GM18951 (cell line): ENCODE measurements around the gene NOTCH2.

ENCODE experiments used
- POLR2A ChIP-seq: IDR thresholded peaks from 4 replicates; pipeline ENCODE4 v1.6.1; 2011; ENCODE audit warnings: mild to moderate bottlenecking; ENCODE audit not compliant: insufficient read length, insufficient read depth; ENCODE audit errors: extremely low read depth
- in situ Hi-C: fragments of 300-500 bp; cut with MboI; formaldehyde crosslinking; loops from one replicate; pipeline ENCODE4 v1.12.0; 2022; ENCODE audit warnings: low sequenced_read_pairs, mixed read lengths, inconsistent platforms; ENCODE audit not compliant: unreplicated experiment

Gene NOTCH2

DNA sequence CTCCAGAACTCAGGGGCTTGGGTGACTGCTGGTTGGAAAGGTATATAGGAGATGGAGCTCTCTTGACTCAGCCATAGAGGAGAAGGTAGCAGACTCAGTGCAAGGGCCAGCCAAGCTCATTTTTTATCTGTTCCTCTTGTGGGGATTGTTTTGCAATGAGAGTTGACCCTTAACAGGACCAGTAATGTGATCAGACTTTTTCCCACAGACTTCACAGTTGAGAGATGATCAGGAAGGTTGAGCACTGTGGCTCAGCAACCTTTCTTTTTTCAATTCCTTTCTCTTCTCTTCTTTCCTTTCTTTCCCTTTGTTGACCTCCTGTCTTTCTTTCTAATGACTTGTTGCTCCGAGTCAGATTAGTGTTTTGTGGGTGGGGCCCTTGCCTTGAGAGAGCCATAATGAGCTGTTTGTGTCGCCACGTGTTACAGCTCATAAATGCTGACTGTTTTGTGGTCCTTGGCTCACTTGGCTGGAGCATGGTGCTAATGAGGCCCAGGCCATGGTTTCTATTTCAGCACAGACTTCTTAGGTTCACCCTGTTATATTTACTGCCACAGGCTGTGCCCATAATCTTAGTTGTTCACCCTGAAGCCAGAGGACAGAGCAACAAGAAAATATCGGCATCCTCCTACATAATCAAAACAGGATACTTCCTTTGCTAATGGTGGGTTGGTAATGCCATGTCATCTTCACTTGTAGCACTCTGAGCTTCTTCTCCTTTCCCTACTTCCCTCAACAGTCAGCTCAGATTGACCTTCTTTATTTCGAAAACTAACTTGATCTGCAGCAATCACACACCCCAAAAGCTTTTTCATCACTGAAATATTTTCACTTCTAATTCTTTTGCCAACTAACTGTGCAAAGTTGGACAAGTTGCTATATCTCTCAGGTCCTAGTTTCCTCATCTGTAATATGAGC is 187.1 kb downstream of the NOTCH2 start:
- in situ Hi-C loops: no loop called here

DNA sequence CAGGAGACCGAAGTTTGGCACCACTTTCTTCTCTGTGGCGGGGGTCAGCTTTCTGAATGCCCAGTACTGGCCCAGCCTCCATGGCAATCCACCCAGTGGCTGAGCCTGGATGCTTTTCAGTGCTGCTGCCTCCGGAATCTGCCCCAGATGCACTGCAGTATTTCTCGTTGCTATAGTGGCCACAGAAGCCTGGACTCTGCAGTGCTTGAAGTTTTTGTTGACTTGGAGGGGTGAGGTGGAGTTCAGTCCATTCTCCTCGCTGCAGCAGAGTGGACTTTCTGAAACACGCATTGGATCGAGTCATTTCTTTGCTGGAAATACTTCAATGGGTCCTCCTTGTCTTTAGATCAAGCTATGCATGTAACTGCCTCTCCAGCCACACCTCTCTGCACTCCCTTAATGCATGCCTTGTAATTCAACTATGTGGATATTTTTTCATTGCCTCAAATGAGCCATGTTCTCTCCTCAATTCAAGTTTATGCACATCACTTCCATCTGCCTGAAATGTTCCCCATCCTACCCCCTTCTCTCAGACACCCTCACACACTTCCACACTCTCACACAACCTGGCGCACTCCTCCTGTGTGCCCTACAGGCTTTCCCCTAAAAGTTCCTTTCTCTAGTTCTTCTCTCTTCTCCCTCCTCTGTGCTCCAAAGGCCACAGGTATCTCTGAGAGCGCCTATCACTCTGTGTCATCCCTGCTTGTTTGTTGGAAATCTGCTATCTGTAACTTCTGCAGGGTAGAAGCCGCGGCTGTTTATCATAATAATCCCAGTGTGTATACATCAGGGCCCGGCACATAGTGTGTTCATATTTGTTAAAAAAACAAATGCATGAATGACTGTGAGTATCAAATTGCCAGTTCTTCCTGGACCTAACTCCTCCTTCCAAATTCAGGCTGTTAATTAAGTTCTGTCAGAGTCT is 189.7 kb downstream of the NOTCH2 start:
- in situ Hi-C loops: no loop called here

More for the DNA sequence above, 187.1 kb downstream of the NOTCH2 start:
- no peak for TF ChIP-seq POLR2A

DNA sequence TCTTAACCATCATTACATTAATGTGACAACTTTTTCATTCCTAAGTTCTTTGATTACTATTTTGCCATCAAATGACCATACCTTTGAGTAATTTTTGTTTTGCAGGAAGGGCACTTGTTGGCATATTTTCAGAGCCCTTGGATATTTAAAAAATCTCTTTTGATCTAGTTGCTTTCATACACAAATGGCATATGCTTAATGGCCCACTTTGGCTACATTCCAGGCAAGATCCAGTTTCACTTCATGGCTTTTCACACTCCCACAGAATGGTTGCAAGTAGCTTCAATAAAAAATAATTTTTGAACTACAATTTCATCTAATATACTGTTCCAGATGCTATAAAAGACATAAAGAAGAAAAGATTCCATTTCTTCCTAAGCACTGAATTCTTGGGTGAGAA is 191.3 kb downstream of the NOTCH2 start:
- in situ Hi-C loops: no loop called here

More for the DNA sequence above, 189.7 kb downstream of the NOTCH2 start:
- no peak for TF ChIP-seq POLR2A

DNA sequence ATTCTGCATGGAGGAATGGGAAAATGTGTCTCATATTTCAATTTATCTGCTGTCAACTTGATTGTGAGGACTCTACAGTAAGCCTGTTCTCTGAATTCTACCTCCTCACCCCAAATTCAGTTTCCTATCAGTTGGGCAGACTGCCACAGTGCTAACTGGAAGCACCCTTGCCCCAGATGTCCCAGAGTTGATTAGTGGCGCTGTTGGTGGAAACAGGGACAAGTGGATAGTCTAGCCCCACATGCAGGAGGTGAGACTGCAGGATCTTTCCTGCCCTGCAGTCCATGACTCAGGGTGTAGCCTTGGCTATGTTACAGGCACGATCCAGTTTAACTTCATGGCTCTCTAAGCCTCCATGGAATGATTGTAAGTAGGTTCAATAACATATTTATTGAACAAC is 195.3 kb downstream of the NOTCH2 start:
- TF ChIP-seq POLR2A: no peak

More for the DNA sequence above, 191.3 kb downstream of the NOTCH2 start:
- no peak for TF ChIP-seq POLR2A

DNA sequence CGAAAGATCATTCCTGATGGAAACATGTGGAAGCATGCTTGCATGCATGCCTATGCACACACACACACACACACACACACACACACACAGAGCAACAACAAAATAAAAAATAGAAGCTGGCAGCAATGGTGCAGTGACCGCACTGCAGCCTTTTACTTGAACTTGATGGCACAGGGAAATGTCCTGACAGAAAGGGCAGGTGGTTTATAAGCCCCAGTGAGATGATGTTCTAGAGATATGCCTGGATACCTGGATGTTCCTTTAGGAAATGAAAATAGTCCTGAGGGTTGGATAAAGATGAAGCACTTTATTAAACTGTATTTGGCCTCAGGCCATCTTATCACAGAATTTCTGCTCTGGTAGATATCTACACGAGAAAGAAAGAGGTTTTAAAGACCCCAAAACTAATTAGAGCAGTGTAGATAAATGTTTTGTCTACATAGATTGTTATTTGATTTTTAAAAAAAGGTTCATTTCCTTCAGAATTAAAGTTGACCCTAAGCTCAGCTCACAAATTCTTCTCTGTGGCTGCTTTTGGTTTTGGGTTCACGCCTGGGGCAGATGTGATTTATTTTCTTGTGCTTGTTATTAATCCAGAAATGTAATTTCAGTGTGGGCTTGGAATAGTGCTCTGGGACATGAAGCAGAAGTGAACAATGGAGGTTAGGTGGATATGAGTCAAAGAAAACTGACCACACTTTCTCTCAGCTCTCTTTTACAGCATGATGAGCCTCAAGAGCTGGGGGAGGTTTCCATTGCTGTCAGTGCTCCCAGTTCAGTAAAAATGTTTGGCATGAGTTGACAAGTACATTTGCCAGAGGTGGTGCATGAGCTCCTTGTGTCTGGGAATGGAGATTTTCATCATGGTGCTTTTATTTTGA is 196.1 kb downstream of the NOTCH2 start:
- no peak for TF ChIP-seq POLR2A
- in situ Hi-C loops: no loop called here

More for the DNA sequence above, 195.3 kb downstream of the NOTCH2 start:
- in situ Hi-C loops: no loop called here

DNA sequence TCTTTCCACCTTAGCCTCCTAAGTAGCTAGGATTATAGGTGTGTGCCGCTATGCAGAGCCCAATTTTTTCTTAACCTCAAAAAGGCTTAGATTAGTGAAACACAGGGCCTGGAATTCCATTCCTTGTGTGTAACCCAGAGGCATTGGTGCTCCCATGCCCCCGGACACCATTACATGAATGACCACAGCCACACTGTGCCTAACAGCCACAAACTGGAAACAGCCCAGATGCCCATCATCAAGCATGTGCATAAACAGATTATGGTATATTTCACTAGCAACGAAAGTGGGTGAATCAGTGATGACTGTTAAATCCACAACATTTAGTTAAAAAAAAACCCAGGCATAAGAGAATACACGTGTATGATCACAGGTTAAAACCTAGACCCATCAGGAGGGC is 197.6 kb downstream of the NOTCH2 start:
- no peak for TF ChIP-seq POLR2A
- in situ Hi-C loops: no loop called here

DNA sequence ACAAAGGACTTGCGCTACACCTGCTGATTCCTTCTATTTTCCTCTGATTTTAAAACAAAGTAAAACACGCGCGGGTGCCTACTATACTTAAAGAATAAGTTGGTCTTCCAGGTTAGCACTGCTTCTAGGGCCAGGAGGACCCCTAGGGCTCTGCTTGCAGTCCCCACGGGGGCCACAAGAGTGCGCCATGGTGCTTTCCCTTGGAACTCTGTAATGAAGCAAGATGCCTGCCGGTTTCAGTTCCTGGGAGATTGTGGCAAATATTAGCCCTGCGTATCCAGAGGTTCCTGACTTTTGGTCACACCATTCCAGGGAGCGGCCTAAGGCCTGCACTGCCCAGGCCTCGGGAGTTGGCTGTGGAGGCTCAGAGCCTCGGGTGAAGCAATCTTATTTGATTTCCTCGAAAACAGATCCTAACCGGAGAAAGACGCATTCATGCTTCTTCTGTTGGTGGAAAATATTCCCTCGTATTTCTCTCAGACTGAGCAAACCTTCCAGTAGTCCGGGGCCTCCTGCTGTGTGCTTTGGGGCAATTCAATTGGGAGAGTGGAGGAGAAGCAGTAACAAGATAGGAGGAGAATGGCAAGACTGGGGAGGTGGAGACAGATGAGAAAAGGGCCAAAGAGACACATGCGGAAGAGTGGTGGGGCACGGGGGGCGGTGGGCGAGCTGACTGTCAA is 198.4 kb downstream of the NOTCH2 start:
- no peak for TF ChIP-seq POLR2A
- in situ Hi-C loops: no loop called here

DNA sequence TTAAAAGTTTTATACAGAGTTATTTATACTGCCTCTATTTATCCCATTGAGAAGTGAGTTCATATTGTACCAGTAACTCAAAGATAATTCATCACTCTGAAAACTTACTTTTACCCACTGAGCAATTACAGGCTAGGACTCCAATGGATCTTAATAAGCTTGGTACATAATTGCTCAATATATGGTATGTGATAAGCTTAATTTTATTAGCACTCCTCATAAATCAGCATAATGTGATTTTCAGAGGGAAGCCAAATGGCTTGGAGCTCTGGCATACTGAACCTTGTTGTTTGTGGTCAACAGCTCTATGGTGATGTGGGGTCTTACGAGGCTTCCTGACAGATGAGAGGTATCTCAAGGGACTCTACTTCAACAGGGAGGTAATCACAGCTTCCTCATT is 199.5 kb downstream of the NOTCH2 start:
- in situ Hi-C loops: no loop called here
- no peak for TF ChIP-seq POLR2A

DNA sequence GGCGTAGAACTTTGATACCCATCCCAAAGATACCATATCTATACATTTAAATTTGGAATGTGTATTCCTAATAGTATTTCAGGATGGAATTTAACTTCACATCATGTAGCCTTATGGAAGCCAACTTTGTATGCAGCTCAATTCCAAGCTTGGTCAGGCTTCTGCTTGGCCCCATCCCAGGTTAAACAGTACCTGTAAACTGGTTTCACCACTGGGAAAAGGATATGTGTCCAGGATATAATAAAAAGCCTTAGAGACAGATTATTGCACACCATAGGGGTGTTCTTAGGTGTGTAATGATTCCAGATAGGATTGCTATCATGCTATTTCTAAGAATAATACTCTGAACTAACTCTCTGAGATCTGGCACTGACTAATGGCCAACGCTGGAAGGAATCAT is 201.3 kb downstream of the NOTCH2 start:
- in situ Hi-C loops: no loop called here
- TF ChIP-seq POLR2A: no peak

DNA sequence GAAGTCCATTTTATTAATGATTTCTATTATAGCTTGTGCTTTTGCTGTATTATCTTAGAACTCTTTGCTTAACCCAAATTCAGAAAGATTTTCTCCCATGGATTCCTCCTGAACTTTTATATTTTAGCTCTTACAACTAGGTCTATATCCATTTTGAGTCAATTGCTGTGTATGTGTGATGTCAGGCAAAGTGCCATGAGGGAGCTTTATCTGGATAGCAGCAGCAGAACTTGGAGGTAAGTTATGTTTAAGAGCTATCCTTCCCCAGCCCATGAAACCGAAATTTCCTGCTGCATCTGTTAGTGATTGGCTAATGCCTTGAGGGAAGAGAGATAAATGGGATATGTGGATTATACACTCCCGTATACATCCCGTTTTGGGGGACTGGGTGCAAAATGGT is 203.0 kb downstream of the NOTCH2 start:
- no peak for TF ChIP-seq POLR2A
- in situ Hi-C loops: no loop called here

DNA sequence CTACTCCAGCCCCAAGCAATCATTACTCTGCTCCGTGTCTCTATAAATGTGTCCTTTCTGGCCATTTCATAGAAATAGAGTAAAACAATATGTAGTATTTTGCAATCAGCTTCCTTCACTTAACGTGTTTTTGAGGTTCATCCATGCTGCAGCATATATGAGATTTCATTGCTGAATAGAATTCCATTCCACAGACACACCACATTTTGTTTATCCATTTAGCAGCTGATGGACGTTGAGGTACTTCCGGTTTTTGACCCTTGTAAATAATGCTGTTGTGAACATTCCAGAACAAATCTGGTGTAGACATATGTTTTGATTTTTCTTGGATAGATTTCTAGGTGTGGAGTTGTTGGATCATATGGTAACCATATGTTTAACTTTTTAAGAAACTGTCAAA is 203.8 kb downstream of the NOTCH2 start:
- no peak for TF ChIP-seq POLR2A
- in situ Hi-C loops: no loop called here

DNA sequence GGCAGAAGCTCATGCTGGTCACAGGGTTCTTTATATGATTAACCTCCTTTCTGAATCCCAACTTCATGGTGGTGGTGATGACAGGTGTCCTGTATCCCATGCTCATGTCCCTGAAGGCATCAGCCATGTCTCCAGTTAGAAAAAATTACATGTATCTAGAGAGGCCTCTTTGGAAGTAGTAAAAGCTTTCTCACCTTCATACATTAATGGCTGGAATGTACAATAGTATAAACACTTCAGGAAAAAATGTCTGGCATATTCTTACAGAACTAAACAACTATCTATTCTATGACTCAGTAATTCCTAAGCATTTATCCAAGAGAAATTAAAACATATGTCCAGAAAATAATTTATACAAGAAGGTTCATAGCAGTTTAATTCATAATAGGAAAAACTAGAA is 207.2 kb downstream of the NOTCH2 start:
- no peak for TF ChIP-seq POLR2A
- in situ Hi-C loops: no loop called here
